Transverse colon (tissue), 4 donors: ENCODE data around the gene CAVIN4. TPM values are rescaled to one million over a fixed set of nuclear protein-coding genes. Genes with fewer than 3 reads are reported as not detected.

Source experiments
- DNase-seq: peaks from one replicate; pipeline ENCODE4 v3.0.0-alpha.2; 2019
- H3K27ac ChIP-seq, 4 donors: fragments of 200-600 bp; sonication (generic); 2 replicates each; pipeline ENCODE4 v1.5.1; 2016 to 2018; ENCODE audit warnings: inconsistent platforms in 4 of 4
- H3K27me3 ChIP-seq: fragments of 200-600 bp; sonication (generic); 2 replicates; pipeline ENCODE4 v1.5.1; 2017; ENCODE audit warnings: inconsistent platforms
- H3K36me3 ChIP-seq, 4 donors: fragments of 200-600 bp; sonication (generic); 2 replicates each; pipeline ENCODE4 v1.5.1; 2017 to 2019; ENCODE audit warnings: inconsistent platforms in 4 of 4
- H3K4me1 ChIP-seq, 4 donors: fragments of 200-600 bp; sonication (generic); 2 replicates each; pipeline ENCODE4 v1.5.1; 2017 to 2020; ENCODE audit warnings: inconsistent platforms in 4 of 4
- H3K4me3 ChIP-seq, 4 donors: fragments of 200-600 bp; sonication (generic); 1 replicate in 1 of 4; 2 replicates in 3 of 4; pipeline versions ENCODE4 v1.5.1 to v1.6.1; 2017 to 2019; ENCODE audit warnings: inconsistent platforms in 4 of 4
- H3K9me3 ChIP-seq, 2 donors: fragments of 200-600 bp; sonication (generic); 2 replicates each; pipeline ENCODE4 v1.5.1; 2017 to 2019; ENCODE audit warnings: inconsistent platforms in 2 of 2
- CTCF ChIP-seq, 5 experiments: fragments of 200-600 bp in 3 of 5; fragments of 450-650 bp in 2 of 5; sonication (generic) in 3 of 5; IDR thresholded peaks; 1 replicate in 2 of 5; 2 replicates in 3 of 5; pipeline ENCODE4 v1.5.1; 2016 to 2017; ENCODE audit warnings: antibody characterized with exemption in 5 of 5, inconsistent platforms in 3 of 5, mild to moderate bottlenecking in 2 of 5, moderate library complexity in 1 of 5
- EP300 ChIP-seq: sonication (generic); formaldehyde crosslinking; IDR thresholded peaks from one replicate; pipeline ENCODE4 v1.6.1; 2017; ENCODE audit warnings: antibody characterized with exemption, low read depth
- POLR2A ChIP-seq: fragments of 450-650 bp; IDR thresholded peaks from one replicate; pipeline ENCODE4 v1.6.1; 2016; ENCODE audit warnings: antibody characterized with exemption, mild to moderate bottlenecking, moderate library complexity
- POLR2AphosphoS5 ChIP-seq, 3 donors: sonication (generic); formaldehyde crosslinking; IDR thresholded peaks; one replicate each; pipeline ENCODE4 v1.6.1; 2016; ENCODE audit warnings: antibody characterized with exemption in 3 of 3
- WGBS, 2 donors: methylation state at CpG; one replicate each; pipeline ENCODE4 v1.1.5; 2018; ENCODE audit warnings: low coverage in 1 of 2; 5-methylcytosine and 5-hydroxymethylcytosine counted together
- in situ Hi-C, 4 donors: fragments of 200-750 bp; cut with MboI; loops; one replicate each; pipeline versions ENCODE4 v1.15.0 to v1.15.1; 2017; ENCODE audit warnings: low sequenced_read_pairs in 3 of 4, low pct_ligation_motif_present in 1 of 4, low pct_unique_long_range_greater_than_20kb in 1 of 4
- intact Hi-C: fragments of 100-400 bp; cut with DNase I; formaldehyde crosslinking; loops from one replicate; pipeline ENCODE4 v1.15.1; 2023; ENCODE audit warnings: low total_unique reads
- total RNA-seq, 4 donors: library from RNA; depleted of rRNA; stranded (reverse); fragments of >200 nt; gene quantifications; one replicate each; pipeline ENCODE4 v1.1.0, GENCODE V29; 2016

The CAVIN4 gene
- total RNA-seq, 4 donors from 2014 or later: 0.14 to 0.48 TPM; not detected in 2

DNA sequence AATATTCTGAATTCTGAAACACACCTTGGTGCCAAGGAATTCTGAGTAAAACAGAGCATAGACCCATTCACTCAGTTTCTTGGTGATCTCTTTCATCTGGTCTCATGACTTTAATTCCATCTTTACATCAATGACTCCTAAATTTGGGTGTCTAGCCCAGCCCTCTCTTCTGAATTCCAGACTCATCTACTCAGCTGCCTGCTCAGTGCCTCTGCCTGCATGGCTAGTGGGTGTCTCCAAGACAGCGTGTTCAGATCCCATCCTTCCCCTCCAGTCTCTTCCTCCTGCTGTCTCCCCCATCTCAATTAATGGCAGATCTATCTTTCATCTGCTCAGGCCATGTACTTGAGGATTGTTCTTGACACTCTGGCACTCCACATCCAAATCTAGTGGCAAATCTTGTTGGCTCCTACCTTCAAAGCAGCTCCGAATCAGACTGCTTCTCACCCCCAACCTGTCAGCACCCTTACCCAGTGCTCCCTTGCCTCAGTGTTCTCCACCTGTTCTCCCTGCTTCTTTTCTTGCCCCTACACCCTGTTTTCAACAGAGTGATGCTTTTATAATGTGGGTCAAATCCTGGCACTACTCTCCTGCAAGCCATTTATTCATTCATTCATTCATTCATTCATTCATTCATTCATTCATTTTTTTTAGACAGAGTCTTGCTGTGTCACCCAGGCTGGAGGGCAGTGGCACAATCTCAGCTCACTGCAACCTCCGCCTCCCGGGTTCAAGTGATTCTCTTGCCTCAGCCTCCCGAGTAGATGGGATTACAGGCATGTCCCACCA, 5.3 kb downstream of the CAVIN4 start:
- intact Hi-C loops: no loop called here

DNA sequence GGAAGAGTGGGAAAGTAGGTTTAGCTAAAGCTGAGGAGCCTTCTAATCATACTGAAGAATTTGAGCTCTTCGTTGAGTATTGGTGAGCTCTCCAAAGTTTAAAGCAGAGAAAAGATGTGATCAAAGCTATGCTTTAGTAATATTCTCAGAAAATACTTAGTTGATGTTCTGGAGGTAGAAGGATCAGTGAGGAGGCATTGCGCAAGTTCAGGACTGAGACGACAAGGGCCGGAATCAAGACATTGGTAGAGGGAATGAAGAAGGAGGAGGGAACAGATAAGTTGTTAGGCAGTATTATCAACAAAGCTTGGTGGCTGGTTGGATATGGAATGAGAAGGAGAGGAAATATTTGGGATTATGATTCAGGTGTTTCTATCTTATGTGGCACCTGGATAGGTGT, 7.1 kb downstream of the CAVIN4 start:
- Histone ChIP-seq H3K36me3 (no peaks in the 10 kb centered on the region), H3K4me1 (no peaks in the 10 kb centered on the region), H3K27ac (no peak overlapping the region), H3K27me3 (no peaks in the 10 kb centered on the region), H3K9me3 (no peaks in the 10 kb centered on the region), H3K4me3 (no peak overlapping the region)
- DNase-seq: no peak
- TF ChIP-seq POLR2AphosphoS5 (IDR thresholded peaks at IDR 0.05): no peak
- no peak for TF ChIP-seq EP300
- no peak for TF ChIP-seq POLR2A
- no peak for TF ChIP-seq CTCF (IDR thresholded peaks at IDR 0.05)
- in situ Hi-C loops: loop anchor here in 1 of 4 donors (25.0 kb wide), 1 partner anchor 248 kb away; no protein-coding TSS in a partner anchor
- intact Hi-C loops: no loop called here
- 85 to 98% methylated on average over 4 of the region's 4 CpGs for WGBS, 2 donors

More for the DNA sequence above, 5.3 kb downstream of the CAVIN4 start:
- no peaks in the 10 kb centered on the region for H3K4me1 ChIP-seq
- no peaks in the 10 kb centered on the region for H3K9me3 ChIP-seq
- WGBS, 2 donors: 74 to 85% methylated on average over 2 to 5 of the region's 5 CpGs
- H3K4me3 ChIP-seq: no peak overlapping the region
- H3K36me3 ChIP-seq: no peaks in the 10 kb centered on the region
- no peaks in the 10 kb centered on the region for H3K27me3 ChIP-seq
- DNase-seq: no peak
- in situ Hi-C loops: loop anchor here in 1 of 4 donors (25.0 kb wide), 1 partner anchor 246 kb away; no protein-coding TSS in a partner anchor
- TF ChIP-seq EP300 (no peak), POLR2AphosphoS5 (IDR thresholded peaks at IDR 0.05) (no peak), POLR2A (no peak), CTCF (IDR thresholded peaks at IDR 0.05) (no peak)
- H3K27ac ChIP-seq: no peak overlapping the region

GRCh38 chr9:100586093-100586492, 8.2 kb downstream of the CAVIN4 start:
- intact Hi-C loops: no loop called here
- no peaks in the 10 kb centered on the region for H3K4me1 ChIP-seq
- H3K4me3 ChIP-seq: no peak overlapping the region
- DNase-seq: no peak
- no peak for TF ChIP-seq CTCF (IDR thresholded peaks at IDR 0.05)
- TF ChIP-seq EP300: no peak
- no peak for TF ChIP-seq POLR2A
- TF ChIP-seq POLR2AphosphoS5 (IDR thresholded peaks at IDR 0.05): no peak
- H3K9me3 ChIP-seq: no peaks in the 10 kb centered on the region
- 77 to 79% methylated on average over 7 of the region's 7 CpGs for WGBS, 2 donors
- H3K27ac ChIP-seq: no peak overlapping the region
- in situ Hi-C loops: loop anchor here in 1 of 4 donors (25.0 kb wide), 1 partner anchor 249 kb away; no protein-coding TSS in a partner anchor
- H3K27me3 ChIP-seq: no peaks in the 10 kb centered on the region
- no peaks in the 10 kb centered on the region for H3K36me3 ChIP-seq

DNA sequence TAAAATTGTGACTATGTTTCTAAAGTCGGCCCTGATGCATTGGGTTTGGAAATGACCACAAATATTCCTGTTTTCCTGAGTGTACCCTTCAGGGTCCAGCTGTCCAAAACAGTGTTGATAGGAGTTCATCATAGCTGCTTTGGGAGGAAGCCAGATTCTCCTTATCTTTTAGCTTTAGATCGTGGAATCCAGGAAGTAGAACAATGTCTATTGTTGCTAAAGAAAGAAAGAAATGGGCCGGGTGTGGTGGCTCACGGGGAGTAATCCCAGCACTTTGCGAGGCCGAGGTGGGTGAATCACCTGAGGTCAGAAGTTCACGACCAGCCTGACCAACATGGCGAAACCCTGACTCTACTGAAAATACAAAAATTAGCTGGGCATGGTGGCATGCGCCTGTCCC, 9.5 kb downstream of the CAVIN4 start:
- 50 to 52% methylated on average over 9 of the region's 9 CpGs for WGBS, 2 donors
- TF ChIP-seq CTCF (IDR thresholded peaks at IDR 0.05): no peak
- TF ChIP-seq POLR2A: no peak
- no peak for TF ChIP-seq EP300
- H3K4me1 ChIP-seq: no peaks in the 10 kb centered on the region
- H3K9me3 ChIP-seq: no peaks in the 10 kb centered on the region
- H3K27ac ChIP-seq: no peak overlapping the region
- no peaks in the 10 kb centered on the region for H3K36me3 ChIP-seq
- in situ Hi-C loops: loop anchor here in 1 of 4 donors (25.0 kb wide), 1 partner anchor 250 kb away; no protein-coding TSS in a partner anchor
- H3K4me3 ChIP-seq: no peak overlapping the region
- H3K27me3 ChIP-seq: no peaks in the 10 kb centered on the region
- intact Hi-C loops: no loop called here
- DNase-seq: no peak
